ENCODE measurements around the gene HOATZ.

DNA sequence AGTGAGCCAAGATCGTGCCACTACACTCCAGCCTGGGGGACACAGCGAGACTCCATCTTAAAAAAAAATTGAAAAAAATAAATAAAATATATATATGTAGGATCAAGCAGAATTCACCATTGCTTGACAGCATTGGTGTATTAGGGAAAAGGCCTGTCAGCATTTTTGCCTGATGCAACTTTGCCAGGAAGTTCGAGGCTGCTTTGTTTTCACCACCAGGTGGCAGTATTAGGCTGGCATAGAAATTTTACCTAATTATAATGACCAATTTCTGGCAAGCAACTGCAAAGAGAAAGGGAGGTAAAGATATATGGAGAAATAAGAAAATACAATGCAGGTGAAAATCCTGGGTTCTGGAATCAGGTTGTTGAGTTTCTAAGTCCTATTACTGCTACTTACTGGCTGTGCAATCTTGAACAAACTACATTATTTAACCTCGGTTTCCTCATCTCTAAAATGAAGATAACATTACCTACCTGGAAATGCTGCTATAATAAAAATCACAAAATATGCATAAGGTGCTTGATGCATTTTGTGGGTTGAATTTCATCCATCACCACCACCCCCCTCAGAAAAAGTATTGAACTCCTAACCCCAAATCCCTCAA is 50.6 kb downstream of the HOATZ start:
- TF ChIP-seq, protein P1, sequence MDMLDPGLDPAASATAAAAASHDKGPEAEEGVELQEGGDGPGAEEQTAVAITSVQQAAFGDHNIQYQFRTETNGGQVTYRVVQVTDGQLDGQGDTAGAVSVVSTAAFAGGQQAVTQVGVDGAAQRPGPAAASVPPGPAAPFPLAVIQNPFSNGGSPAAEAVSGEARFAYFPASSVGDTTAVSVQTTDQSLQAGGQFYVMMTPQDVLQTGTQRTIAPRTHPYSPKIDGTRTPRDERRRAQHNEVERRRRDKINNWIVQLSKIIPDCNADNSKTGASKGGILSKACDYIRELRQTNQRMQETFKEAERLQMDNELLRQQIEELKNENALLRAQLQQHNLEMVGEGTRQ (IDR thresholded peaks at IDR 0.05; ENCODE audit: borderline replicate concordance, low read depth, low read length): no peak
- TF ChIP-seq YY1 (IDR thresholded peaks at IDR 0.05; ENCODE audit: low read depth): no peak
- 0 out of 2 replicates have a peak, but pooled peaks have one; percentile 2 for TF ChIP-seq JUND (IDR thresholded peaks at IDR 0.05)
- TF ChIP-seq, protein P2, sequence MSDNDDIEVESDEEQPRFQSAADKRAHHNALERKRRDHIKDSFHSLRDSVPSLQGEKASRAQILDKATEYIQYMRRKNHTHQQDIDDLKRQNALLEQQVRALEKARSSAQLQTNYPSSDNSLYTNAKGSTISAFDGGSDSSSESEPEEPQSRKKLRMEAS (IDR thresholded peaks at IDR 0.05; ENCODE audit: low read depth): no peak
- no peak for TF ChIP-seq TCF12 (IDR thresholded peaks at IDR 0.05)
- TF ChIP-seq, protein P3, sequence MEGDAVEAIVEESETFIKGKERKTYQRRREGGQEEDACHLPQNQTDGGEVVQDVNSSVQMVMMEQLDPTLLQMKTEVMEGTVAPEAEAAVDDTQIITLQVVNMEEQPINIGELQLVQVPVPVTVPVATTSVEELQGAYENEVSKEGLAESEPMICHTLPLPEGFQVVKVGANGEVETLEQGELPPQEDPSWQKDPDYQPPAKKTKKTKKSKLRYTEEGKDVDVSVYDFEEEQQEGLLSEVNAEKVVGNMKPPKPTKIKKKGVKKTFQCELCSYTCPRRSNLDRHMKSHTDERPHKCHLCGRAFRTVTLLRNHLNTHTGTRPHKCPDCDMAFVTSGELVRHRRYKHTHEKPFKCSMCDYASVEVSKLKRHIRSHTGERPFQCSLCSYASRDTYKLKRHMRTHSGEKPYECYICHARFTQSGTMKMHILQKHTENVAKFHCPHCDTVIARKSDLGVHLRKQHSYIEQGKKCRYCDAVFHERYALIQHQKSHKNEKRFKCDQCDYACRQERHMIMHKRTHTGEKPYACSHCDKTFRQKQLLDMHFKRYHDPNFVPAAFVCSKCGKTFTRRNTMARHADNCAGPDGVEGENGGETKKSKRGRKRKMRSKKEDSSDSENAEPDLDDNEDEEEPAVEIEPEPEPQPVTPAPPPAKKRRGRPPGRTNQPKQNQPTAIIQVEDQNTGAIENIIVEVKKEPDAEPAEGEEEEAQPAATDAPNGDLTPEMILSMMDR (IDR thresholded peaks at IDR 0.05): peak; percentile 89
- TF ChIP-seq, protein P4, sequence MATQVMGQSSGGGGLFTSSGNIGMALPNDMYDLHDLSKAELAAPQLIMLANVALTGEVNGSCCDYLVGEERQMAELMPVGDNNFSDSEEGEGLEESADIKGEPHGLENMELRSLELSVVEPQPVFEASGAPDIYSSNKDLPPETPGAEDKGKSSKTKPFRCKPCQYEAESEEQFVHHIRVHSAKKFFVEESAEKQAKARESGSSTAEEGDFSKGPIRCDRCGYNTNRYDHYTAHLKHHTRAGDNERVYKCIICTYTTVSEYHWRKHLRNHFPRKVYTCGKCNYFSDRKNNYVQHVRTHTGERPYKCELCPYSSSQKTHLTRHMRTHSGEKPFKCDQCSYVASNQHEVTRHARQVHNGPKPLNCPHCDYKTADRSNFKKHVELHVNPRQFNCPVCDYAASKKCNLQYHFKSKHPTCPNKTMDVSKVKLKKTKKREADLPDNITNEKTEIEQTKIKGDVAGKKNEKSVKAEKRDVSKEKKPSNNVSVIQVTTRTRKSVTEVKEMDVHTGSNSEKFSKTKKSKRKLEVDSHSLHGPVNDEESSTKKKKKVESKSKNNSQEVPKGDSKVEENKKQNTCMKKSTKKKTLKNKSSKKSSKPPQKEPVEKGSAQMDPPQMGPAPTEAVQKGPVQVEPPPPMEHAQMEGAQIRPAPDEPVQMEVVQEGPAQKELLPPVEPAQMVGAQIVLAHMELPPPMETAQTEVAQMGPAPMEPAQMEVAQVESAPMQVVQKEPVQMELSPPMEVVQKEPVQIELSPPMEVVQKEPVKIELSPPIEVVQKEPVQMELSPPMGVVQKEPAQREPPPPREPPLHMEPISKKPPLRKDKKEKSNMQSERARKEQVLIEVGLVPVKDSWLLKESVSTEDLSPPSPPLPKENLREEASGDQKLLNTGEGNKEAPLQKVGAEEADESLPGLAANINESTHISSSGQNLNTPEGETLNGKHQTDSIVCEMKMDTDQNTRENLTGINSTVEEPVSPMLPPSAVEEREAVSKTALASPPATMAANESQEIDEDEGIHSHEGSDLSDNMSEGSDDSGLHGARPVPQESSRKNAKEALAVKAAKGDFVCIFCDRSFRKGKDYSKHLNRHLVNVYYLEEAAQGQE (IDR thresholded peaks at IDR 0.05; ENCODE audit: low read depth, low read length): no peak
- TF ChIP-seq, protein P5, sequence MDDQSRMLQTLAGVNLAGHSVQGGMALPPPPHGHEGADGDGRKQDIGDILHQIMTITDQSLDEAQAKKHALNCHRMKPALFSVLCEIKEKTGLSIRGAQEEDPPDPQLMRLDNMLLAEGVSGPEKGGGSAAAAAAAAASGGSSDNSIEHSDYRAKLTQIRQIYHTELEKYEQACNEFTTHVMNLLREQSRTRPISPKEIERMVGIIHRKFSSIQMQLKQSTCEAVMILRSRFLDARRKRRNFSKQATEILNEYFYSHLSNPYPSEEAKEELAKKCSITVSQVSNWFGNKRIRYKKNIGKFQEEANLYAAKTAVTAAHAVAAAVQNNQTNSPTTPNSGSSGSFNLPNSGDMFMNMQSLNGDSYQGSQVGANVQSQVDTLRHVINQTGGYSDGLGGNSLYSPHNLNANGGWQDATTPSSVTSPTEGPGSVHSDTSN (IDR thresholded peaks at IDR 0.05): no peak; the same call in 1 of the 2 replicates
- no peak for TF ChIP-seq GABPA (IDR thresholded peaks at IDR 0.05; ENCODE audit: low read depth)
- TF ChIP-seq RXRA (IDR thresholded peaks at IDR 0.05; ENCODE audit: borderline replicate concordance, low read depth): no peak
- no peak for TF ChIP-seq FOXM1 (IDR thresholded peaks at IDR 0.05; ENCODE audit: low read depth)
- TF ChIP-seq RFX5 (IDR thresholded peaks at IDR 0.05; ENCODE audit: low read length): no peak
- TF ChIP-seq EZH2phosphoT487 (IDR thresholded peaks at IDR 0.05; ENCODE audit: borderline replicate concordance, low read depth): no peak

Measured in SK-N-SH (cell line).